GM12891 (cell line): ENCODE data around the gene B3GALT4.

Source experiments
- PAX5 ChIP-seq: IDR thresholded peaks from 2 replicates; pipeline ENCODE4 v1.6.1; 2011; ENCODE audit warnings: low read length, moderate library complexity, mild to moderate bottlenecking; ENCODE audit not compliant: insufficient read depth, severe bottlenecking
- POLR2A ChIP-seq: IDR thresholded peaks from 2 replicates; pipeline ENCODE4 v1.6.1; 2011; ENCODE audit warnings: low read depth, low read length, control low read depth
- POLR2AphosphoS5 ChIP-seq: IDR thresholded peaks from 2 replicates; pipeline ENCODE4 v1.6.1; 2011; ENCODE audit warnings: low read depth, low read length, control low read depth
- POU2F2 ChIP-seq: IDR thresholded peaks from 2 replicates; pipeline ENCODE4 v1.6.1; 2011; ENCODE audit warnings: low read depth, mild to moderate bottlenecking, control low read depth, low read length, moderate library complexity
- TAF1 ChIP-seq: IDR thresholded peaks from 2 replicates; pipeline ENCODE4 v1.6.1; 2011; ENCODE audit warnings: low read depth, low read length, control low read depth

- no peak for TF ChIP-seq POLR2A
- no peak for TF ChIP-seq POLR2AphosphoS5
- TF ChIP-seq POU2F2 = no peak
- TF ChIP-seq TAF1 = no peak
- no peak for TF ChIP-seq PAX5
Measured at GRCh38 chr6:33252759-33253158, 24.2 kb upstream of the B3GALT4 start.
